GM23338 (cell line): Measurements from ENCODE around the gene GPAM. TPM values are rescaled to one million over a fixed set of nuclear protein-coding genes. Genes with fewer than 3 reads are reported as not detected.

Experiments used
- ATAC-seq: fragments of 200-7000 bp; cut with Tn5 transposase; 3 replicates; pipeline ENCODE4 v1.9.1; 2020
- DNase-seq: peaks from one replicate; pipeline ENCODE4 v3.0.0-alpha.2; 2015; ENCODE audit warnings: low spot score
- H2AFZ ChIP-seq: fragments of 200-600 bp; sonication (generic); 2 replicates; pipeline ENCODE4 v1.8.0; 2016; ENCODE audit warnings: antibody characterized with exemption, mild to moderate bottlenecking, moderate library complexity
- H3F3A ChIP-seq: fragments of 200-600 bp; sonication (generic); replicated peaks from 2 replicates; pipeline ENCODE4 v1.8.0; 2017; ENCODE audit warnings: antibody characterized with exemption, mixed run types, low read depth
- H3K27ac ChIP-seq: fragments of 200-600 bp; sonication (generic); 2 replicates; pipeline ENCODE4 v1.6.1; 2016; ENCODE audit warnings: low read depth
- H3K27me3 ChIP-seq: fragments of 200-600 bp; sonication (generic); 2 replicates; pipeline ENCODE4 v1.8.0; 2016; ENCODE audit warnings: mild to moderate bottlenecking, mixed run types, moderate library complexity; ENCODE audit not compliant: insufficient read depth
- H3K36me3 ChIP-seq: fragments of 200-600 bp; sonication (generic); 2 replicates; pipeline ENCODE4 v1.8.0; 2016; ENCODE audit warnings: mild to moderate bottlenecking; ENCODE audit not compliant: insufficient read depth
- H3K4me1 ChIP-seq: fragments of 200-600 bp; sonication (generic); 2 replicates; pipeline ENCODE4 v1.8.0; 2016; ENCODE audit warnings: mild to moderate bottlenecking, moderate library complexity; ENCODE audit not compliant: insufficient read depth
- H3K4me2 ChIP-seq: fragments of 200-600 bp; sonication (generic); 2 replicates; pipeline ENCODE4 v1.7.1; 2017; ENCODE audit warnings: mixed run types
- H3K4me3 ChIP-seq: fragments of 200-600 bp; sonication (generic); 2 replicates; pipeline ENCODE4 v1.6.1; 2016; ENCODE audit warnings: mixed run types
- H3K79me2 ChIP-seq: fragments of 200-600 bp; sonication (generic); replicated peaks from 2 replicates; pipeline ENCODE4 v1.8.0; 2017; ENCODE audit warnings: mild to moderate bottlenecking; ENCODE audit not compliant: insufficient read depth
- H3K9me2 ChIP-seq: fragments of 200-600 bp; sonication (generic); 2 replicates; pipeline ENCODE4 v1.8.0; 2017; ENCODE audit not compliant: insufficient read depth
- H4K20me1 ChIP-seq: fragments of 200-600 bp; sonication (generic); replicated peaks from 2 replicates; pipeline ENCODE4 v1.8.0; 2017; ENCODE audit warnings: mild to moderate bottlenecking; ENCODE audit not compliant: insufficient read depth
- H3K27ac Mint-ChIP-seq: 2 replicates; pipeline ENCODE4 v1.8.0; 2020; ENCODE audit warnings: inconsistent platforms, mild to moderate bottlenecking, moderate library complexity, mixed read lengths
- H3K27me3 Mint-ChIP-seq: 3 replicates; pipeline ENCODE4 v1.8.0; 2022; ENCODE audit warnings: low read depth, mild to moderate bottlenecking, moderate library complexity, mixed read lengths, inconsistent platforms; ENCODE audit not compliant: insufficient read depth, poor library complexity
- H3K36me3 Mint-ChIP-seq: 3 replicates; pipeline ENCODE4 v1.8.0; 2021; ENCODE audit warnings: low read depth, mild to moderate bottlenecking, inconsistent platforms, moderate library complexity, mixed read lengths
- H3K4me1 Mint-ChIP-seq: 3 replicates; pipeline ENCODE4 v1.8.0; 2020; ENCODE audit warnings: mild to moderate bottlenecking, inconsistent platforms, mixed read lengths
- H3K4me3 Mint-ChIP-seq: 3 replicates; pipeline ENCODE4 v1.8.0; 2021; ENCODE audit warnings: moderate library complexity, mild to moderate bottlenecking, inconsistent platforms, mixed read lengths
- H3K9me3 Mint-ChIP-seq: 3 replicates; pipeline ENCODE4 v1.8.0; 2020; ENCODE audit warnings: moderate library complexity, mild to moderate bottlenecking, inconsistent platforms, mixed read lengths
- CREB1 ChIP-seq: fragments of 250-450 bp; sonication (Bioruptor Pico); IDR thresholded peaks from 2 replicates; pipeline ENCODE4 v1.5.0; 2020; ENCODE audit warnings: low read depth, mild to moderate bottlenecking, moderate library complexity
- EZH2phosphoT487 ChIP-seq: fragments of 200-600 bp; sonication (generic); IDR thresholded peaks from one replicate; pipeline ENCODE4 v1.8.1; 2018; ENCODE audit warnings: antibody characterized with exemption; ENCODE audit not compliant: unreplicated experiment
- NANOG ChIP-seq: IDR thresholded peaks from 2 replicates; pipeline ENCODE4 v1.6.1; 2016; ENCODE audit warnings: antibody characterized with exemption, borderline replicate concordance
- ZNF331 ChIP-seq: fragments of 250-450 bp; sonication (Bioruptor Pico); IDR thresholded peaks from 2 replicates; pipeline ENCODE4 v1.5.0; 2020; ENCODE audit warnings: low read depth, mild to moderate bottlenecking, moderate library complexity
- polyA plus RNA-seq: library from polyadenylated mRNA; unstranded; fragments of >200 nt; fragmentation: Nextera tagmentation; extraction: Ambion mirVana; gene quantifications from 2 replicates; pipeline ENCODE4 v1.2.1, GENCODE V29; 2016
- total RNA-seq: library from RNA; depleted of rRNA; stranded (reverse); fragments of >200 nt; shearing (Covaris generic); gene quantifications from 2 replicates; pipeline ENCODE4 v1.2.3, GENCODE V29; 2014
- TF ChIP-seq, protein P1 (sequence below), 2 experiments: fragments of 200-600 bp in 1 of 2; sonication (generic) in 1 of 2; conservative IDR thresholded peaks; 2 replicates each; pipeline versions ENCODE4 v1.5.1 to v1.6.1; 2016 to 2017; ENCODE audit warnings: antibody characterized with exemption in 2 of 2, low read depth in 2 of 2, mild to moderate bottlenecking in 2 of 2, moderate library complexity in 1 of 2
- TF ChIP-seq, protein P2 (sequence below): IDR thresholded peaks from one replicate; pipeline ENCODE4 v1.6.1; 2018; ENCODE audit warnings: antibody characterized with exemption; ENCODE audit not compliant: unreplicated experiment
- TF ChIP-seq, protein P3 (sequence below): fragments of 250-450 bp; sonication (Bioruptor Pico); IDR thresholded peaks from 2 replicates; pipeline ENCODE4 v1.5.0; 2020; ENCODE audit warnings: mild to moderate bottlenecking, moderate library complexity

GPAM gene
- total and polyA plus RNA-seq, 2 experiments from 2014 or later = 5.5 to 16.6 TPM

DNA sequence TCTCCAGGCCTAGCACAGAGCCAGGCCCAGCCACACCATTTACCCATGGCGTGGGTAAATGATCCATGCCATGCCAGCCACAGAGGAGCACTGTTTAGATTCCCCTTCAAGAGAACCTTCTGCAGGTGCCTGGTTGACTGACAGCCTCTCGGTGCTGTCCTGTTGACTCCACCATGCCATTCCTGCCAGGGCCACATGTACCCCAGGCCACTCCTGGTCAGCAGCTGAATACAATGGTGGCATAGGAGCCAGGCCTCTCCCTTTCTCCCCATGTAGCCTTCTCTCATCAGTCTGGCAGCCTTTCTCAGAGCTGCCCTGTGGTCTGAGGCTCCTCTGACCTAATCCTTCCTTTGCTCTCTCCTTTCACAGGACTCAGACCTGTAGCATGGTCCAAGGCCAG, 39.2 kb upstream of the GPAM start:
- Mint-ChIP-seq H3K36me3 (peaks cover 4% of the 10 kb centered on the region; the same call in 1 of the 3 replicates), H3K9me3 (peaks cover 20% of the 10 kb centered on the region; the same call in 1 of the 3 replicates), H3K4me1 (peaks cover 3% of the 10 kb centered on the region; the same call in 2 of the 3 replicates), H3K27me3 (no peaks in the 10 kb centered on the region), H3K4me3 (no peak overlapping the region), H3K27ac (no peak overlapping the region)
- DNase-seq (no peak), ATAC-seq (no peak)
- TF ChIP-seq NANOG (no peak), CREB1 (no peak), ZNF331 (CRISPR knock-in tag) (no peak), EZH2phosphoT487 (no peak)
- TF ChIP-seq, protein P1, sequence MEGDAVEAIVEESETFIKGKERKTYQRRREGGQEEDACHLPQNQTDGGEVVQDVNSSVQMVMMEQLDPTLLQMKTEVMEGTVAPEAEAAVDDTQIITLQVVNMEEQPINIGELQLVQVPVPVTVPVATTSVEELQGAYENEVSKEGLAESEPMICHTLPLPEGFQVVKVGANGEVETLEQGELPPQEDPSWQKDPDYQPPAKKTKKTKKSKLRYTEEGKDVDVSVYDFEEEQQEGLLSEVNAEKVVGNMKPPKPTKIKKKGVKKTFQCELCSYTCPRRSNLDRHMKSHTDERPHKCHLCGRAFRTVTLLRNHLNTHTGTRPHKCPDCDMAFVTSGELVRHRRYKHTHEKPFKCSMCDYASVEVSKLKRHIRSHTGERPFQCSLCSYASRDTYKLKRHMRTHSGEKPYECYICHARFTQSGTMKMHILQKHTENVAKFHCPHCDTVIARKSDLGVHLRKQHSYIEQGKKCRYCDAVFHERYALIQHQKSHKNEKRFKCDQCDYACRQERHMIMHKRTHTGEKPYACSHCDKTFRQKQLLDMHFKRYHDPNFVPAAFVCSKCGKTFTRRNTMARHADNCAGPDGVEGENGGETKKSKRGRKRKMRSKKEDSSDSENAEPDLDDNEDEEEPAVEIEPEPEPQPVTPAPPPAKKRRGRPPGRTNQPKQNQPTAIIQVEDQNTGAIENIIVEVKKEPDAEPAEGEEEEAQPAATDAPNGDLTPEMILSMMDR (conservative IDR thresholded peaks at IDR 0.05; ENCODE audit: low read depth in 2 of 2) = no peak
- TF ChIP-seq, protein P2, sequence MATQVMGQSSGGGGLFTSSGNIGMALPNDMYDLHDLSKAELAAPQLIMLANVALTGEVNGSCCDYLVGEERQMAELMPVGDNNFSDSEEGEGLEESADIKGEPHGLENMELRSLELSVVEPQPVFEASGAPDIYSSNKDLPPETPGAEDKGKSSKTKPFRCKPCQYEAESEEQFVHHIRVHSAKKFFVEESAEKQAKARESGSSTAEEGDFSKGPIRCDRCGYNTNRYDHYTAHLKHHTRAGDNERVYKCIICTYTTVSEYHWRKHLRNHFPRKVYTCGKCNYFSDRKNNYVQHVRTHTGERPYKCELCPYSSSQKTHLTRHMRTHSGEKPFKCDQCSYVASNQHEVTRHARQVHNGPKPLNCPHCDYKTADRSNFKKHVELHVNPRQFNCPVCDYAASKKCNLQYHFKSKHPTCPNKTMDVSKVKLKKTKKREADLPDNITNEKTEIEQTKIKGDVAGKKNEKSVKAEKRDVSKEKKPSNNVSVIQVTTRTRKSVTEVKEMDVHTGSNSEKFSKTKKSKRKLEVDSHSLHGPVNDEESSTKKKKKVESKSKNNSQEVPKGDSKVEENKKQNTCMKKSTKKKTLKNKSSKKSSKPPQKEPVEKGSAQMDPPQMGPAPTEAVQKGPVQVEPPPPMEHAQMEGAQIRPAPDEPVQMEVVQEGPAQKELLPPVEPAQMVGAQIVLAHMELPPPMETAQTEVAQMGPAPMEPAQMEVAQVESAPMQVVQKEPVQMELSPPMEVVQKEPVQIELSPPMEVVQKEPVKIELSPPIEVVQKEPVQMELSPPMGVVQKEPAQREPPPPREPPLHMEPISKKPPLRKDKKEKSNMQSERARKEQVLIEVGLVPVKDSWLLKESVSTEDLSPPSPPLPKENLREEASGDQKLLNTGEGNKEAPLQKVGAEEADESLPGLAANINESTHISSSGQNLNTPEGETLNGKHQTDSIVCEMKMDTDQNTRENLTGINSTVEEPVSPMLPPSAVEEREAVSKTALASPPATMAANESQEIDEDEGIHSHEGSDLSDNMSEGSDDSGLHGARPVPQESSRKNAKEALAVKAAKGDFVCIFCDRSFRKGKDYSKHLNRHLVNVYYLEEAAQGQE = no peak
- H3K36me3 ChIP-seq = no peaks in the 10 kb centered on the region
- H4K20me1 ChIP-seq = no peaks in the 10 kb centered on the region
- no peak overlapping the region for H3K4me3 ChIP-seq
- no peaks in the 10 kb centered on the region for H3K9me2 ChIP-seq
- H2AFZ ChIP-seq = no peak overlapping the region
- no peaks in the 10 kb centered on the region for H3K79me2 ChIP-seq
- H3K4me2 ChIP-seq = no peak overlapping the region
- H3F3A ChIP-seq = no peaks in the 10 kb centered on the region
- H3K27me3 ChIP-seq = no peaks in the 10 kb centered on the region
- H3K4me1 ChIP-seq = no peaks in the 10 kb centered on the region
- H3K27ac ChIP-seq = no peak overlapping the region

DNA sequence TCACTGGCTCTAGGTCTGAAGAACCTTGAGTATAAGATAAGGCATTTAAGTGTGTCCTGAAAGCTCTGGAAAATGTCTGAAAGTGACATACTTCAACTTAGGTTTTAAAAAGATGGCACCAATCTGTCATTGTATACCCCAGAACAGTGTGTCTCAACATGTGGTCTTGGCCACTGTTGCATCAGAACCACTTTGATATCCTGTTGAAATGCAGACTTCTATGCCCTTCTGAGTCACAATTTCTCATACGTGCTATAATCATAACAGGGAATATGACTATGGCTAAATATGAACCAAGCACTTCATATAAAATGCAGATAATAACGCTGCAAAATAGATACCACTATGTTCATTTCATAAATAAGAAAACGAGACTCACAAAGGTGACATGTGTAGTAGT, 38.0 kb upstream of the GPAM start:
- Histone ChIP-seq H3K4me3 (no peak overlapping the region), H2AFZ (no peak overlapping the region), H4K20me1 (no peaks in the 10 kb centered on the region), H3K9me2 (no peaks in the 10 kb centered on the region), H3K4me1 (no peaks in the 10 kb centered on the region), H3K36me3 (no peaks in the 10 kb centered on the region), H3K27ac (no peak overlapping the region), H3K79me2 (no peaks in the 10 kb centered on the region), H3K27me3 (no peaks in the 10 kb centered on the region), H3F3A (no peaks in the 10 kb centered on the region), H3K4me2 (no peak overlapping the region)
- ATAC-seq = no peak
- H3K27me3 Mint-ChIP-seq = no peaks in the 10 kb centered on the region
- H3K4me3 Mint-ChIP-seq = no peak overlapping the region
- H3K9me3 Mint-ChIP-seq = peaks cover 10% of the 10 kb centered on the region; the same call in 1 of the 3 replicates
- H3K4me1 Mint-ChIP-seq = peaks cover 5% of the 10 kb centered on the region; the same call in 2 of the 3 replicates
- peaks cover 4% of the 10 kb centered on the region; the same call in 1 of the 3 replicates for H3K36me3 Mint-ChIP-seq
- DNase-seq = no peak
- H3K27ac Mint-ChIP-seq = no peak overlapping the region
- TF ChIP-seq ZNF331 (CRISPR knock-in tag) (no peak), EZH2phosphoT487 (no peak)
- TF ChIP-seq, protein P1 (conservative IDR thresholded peaks at IDR 0.05; ENCODE audit: low read depth in 2 of 2) = no peak
- TF ChIP-seq, protein P3, sequence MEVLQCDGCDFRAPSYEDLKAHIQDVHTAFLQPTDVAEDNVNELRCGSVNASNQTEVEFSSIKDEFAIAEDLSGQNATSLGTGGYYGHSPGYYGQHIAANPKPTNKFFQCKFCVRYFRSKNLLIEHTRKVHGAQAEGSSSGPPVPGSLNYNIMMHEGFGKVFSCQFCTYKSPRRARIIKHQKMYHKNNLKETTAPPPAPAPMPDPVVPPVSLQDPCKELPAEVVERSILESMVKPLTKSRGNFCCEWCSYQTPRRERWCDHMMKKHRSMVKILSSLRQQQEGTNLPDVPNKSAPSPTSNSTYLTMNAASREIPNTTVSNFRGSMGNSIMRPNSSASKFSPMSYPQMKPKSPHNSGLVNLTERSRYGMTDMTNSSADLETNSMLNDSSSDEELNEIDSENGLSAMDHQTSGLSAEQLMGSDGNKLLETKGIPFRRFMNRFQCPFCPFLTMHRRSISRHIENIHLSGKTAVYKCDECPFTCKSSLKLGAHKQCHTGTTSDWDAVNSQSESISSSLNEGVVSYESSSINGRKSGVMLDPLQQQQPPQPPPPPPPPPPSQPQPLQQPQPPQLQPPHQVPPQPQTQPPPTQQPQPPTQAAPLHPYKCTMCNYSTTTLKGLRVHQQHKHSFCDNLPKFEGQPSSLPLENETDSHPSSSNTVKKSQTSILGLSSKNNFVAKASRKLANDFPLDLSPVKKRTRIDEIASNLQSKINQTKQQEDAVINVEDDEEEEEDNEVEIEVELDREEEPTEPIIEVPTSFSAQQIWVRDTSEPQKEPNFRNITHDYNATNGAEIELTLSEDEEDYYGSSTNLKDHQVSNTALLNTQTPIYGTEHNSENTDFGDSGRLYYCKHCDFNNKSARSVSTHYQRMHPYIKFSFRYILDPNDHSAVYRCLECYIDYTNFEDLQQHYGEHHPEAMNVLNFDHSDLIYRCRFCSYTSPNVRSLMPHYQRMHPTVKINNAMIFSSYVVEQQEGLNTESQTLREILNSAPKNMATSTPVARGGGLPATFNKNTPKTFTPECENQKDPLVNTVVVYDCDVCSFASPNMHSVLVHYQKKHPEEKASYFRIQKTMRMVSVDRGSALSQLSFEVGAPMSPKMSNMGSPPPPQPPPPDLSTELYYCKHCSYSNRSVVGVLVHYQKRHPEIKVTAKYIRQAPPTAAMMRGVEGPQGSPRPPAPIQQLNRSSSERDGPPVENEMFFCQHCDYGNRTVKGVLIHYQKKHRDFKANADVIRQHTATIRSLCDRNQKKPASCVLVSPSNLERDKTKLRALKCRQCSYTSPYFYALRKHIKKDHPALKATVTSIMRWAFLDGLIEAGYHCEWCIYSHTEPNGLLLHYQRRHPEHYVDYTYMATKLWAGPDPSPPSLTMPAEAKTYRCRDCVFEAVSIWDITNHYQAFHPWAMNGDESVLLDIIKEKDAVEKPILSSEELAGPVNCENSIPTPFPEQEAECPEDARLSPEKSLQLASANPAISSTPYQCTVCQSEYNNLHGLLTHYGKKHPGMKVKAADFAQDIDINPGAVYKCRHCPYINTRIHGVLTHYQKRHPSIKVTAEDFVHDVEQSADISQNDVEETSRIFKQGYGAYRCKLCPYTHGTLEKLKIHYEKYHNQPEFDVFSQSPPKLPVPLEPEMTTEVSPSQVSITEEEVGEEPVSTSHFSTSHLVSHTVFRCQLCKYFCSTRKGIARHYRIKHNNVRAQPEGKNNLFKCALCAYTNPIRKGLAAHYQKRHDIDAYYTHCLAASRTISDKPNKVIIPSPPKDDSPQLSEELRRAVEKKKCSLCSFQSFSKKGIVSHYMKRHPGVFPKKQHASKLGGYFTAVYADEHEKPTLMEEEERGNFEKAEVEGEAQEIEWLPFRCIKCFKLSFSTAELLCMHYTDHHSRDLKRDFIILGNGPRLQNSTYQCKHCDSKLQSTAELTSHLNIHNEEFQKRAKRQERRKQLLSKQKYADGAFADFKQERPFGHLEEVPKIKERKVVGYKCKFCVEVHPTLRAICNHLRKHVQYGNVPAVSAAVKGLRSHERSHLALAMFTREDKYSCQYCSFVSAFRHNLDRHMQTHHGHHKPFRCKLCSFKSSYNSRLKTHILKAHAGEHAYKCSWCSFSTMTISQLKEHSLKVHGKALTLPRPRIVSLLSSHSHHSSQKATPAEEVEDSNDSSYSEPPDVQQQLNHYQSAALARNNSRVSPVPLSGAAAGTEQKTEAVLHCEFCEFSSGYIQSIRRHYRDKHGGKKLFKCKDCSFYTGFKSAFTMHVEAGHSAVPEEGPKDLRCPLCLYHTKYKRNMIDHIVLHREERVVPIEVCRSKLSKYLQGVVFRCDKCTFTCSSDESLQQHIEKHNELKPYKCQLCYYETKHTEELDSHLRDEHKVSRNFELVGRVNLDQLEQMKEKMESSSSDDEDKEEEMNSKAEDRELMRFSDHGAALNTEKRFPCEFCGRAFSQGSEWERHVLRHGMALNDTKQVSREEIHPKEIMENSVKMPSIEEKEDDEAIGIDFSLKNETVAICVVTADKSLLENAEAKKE (CRISPR knock-in tag) = no peak
